ENCODE data around the gene LY9.

The LY9 gene, protein sequence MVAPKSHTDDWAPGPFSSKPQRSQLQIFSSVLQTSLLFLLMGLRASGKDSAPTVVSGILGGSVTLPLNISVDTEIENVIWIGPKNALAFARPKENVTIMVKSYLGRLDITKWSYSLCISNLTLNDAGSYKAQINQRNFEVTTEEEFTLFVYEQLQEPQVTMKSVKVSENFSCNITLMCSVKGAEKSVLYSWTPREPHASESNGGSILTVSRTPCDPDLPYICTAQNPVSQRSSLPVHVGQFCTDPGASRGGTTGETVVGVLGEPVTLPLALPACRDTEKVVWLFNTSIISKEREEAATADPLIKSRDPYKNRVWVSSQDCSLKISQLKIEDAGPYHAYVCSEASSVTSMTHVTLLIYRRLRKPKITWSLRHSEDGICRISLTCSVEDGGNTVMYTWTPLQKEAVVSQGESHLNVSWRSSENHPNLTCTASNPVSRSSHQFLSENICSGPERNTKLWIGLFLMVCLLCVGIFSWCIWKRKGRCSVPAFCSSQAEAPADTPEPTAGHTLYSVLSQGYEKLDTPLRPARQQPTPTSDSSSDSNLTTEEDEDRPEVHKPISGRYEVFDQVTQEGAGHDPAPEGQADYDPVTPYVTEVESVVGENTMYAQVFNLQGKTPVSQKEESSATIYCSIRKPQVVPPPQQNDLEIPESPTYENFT

DNA sequence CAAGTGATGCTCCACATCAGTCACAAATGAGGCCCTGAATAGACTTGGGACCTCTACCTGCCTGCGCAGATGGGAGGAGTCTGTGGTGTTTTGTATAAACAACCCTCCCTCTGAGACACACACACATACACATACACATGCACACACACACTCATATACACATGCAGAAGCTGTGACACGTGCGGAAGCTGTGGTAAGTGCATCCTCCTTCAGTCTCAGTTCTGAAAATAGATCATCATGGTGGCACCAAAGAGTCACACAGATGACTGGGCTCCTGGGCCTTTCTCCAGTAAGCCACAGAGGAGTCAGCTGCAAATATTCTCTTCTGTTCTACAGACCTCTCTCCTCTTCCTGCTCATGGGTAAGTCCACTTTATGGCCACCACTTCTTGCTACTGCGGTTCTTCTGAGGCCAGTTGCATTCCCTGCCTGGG, at the start of gene LY9:
TSS of gene LY9 (plus strand) at position 224 of the 433 bp plus-strand sequence. CDS start at position 238, 14 bp downstream.
- DNase-seq (ENCODE audit: low read depth in 3 of 3, low spot score in 1 of 3): peak; percentile 44 to 68 (median 62)

DNA sequence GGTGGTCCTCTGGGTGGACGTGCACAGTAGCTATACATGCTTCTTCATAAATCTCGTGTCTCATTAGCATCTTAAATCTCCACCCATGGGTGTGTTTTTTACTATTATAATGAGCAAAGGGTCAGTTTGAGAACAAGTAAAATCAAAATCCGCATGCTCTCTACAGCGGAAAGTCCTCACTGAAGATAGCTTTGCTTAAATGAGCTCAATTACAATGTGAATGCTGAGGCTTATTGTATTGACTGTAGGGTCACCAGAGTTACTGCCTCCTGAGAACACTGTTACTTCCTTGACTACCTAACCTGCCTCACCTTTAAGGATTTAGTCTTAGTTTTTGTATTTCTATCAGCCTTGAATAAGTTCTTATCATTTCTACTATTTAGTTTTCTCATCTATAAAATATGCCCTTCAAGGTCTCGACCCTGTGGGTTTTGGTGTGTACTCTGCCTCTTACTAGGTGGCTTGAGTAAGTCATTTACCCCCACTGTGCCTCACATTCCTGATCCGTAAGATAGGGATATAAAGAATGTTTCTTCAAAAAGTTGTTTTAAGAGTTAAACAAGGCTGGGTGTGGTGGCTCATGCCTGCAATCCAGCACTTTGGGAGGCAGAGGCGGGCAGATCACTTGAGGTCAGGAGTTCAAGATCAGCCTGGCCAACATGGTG, 49.0 kb upstream of the LY9 start:
- no peak for DNase-seq (ENCODE audit: low read depth in 3 of 3, low spot score in 1 of 3)

DNA sequence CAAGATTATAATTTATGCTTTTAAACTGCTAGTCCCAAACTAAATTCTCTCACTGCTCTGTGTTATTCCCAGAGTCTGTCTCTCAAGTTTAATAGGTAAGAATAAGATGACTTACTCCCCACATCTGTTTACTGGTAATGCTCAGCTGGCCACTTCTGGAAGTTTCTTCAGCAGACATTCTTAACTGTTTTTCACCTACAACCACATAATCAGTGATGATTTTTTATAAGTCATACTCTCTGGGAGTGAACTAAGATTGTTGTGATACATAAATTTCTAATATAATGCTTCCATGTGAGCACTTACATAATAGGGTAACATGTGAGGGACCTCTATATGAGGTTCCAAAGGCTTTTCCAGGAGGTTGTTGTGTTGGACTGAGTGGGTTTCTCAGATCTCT, 48.3 kb upstream of the LY9 start:
- DNase-seq (ENCODE audit: low read depth in 3 of 3, low spot score in 1 of 3): no peak

DNA sequence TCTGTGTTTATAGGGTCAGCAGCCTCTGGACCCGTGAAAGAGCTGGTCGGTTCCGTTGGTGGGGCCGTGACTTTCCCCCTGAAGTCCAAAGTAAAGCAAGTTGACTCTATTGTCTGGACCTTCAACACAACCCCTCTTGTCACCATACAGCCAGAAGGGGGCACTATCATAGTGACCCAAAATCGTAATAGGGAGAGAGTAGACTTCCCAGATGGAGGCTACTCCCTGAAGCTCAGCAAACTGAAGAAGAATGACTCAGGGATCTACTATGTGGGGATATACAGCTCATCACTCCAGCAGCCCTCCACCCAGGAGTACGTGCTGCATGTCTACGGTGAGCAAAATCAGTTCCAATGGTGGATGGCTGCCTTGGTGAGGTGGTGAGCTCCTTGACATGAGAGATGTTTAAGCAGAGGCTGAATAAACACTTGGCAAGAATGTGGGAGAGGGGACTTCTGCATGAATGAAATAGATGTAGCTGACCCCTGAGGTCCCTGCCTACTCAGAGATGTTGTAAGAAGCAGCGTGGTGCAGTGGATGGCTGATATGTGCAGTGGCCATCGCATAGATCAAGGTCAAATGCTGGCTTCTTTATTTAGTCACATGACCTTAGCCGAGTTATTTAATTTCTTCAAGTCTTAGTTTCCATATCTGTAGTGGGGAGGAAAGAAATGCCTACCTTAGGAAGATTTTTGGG, 47.6 kb upstream of the LY9 start:
- no peak for DNase-seq (ENCODE audit: low read depth in 3 of 3, low spot score in 1 of 3)

DNA sequence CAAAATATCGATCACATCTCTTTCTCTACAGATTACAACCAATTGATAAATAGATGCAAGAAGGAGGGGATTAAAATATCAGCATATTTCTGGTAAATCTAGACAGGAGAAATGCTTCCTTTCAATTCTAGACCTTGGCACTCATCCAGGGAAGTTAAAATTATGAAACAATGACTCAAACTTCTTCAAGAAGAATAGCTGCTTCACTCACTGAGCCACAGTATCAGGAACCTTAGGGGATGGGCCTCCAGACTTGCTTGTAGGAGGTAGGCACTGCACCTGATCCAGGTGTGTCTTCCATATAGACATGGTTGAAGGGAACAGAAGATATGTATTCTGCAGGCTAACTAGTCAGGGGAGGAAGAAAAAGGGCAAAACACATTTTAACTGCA, 47.1 kb upstream of the LY9 start:
- no peak for DNase-seq (ENCODE audit: low read depth in 3 of 3, low spot score in 1 of 3)

DNA sequence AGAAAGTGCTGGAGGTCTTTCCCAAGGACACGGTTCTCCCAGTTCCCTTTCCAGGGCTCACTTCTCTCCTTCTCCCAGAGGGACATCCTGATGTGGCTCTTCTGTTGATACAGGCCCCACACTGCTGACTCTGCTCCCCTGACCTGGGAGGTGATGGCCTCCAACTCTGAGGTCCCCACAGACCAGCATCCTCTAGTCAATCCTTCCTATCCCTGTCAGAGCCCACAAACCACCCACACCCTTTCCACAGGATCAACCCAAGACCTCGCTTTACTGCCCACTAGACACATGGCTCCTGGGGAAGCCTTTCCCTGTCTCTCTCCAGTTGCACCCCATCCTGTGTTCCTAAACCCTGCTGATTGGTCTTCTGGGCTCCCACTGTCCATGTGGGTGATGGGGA, 45.4 kb upstream of the LY9 start:
- no peak for DNase-seq (ENCODE audit: low read depth in 3 of 3, low spot score in 1 of 3)

DNA sequence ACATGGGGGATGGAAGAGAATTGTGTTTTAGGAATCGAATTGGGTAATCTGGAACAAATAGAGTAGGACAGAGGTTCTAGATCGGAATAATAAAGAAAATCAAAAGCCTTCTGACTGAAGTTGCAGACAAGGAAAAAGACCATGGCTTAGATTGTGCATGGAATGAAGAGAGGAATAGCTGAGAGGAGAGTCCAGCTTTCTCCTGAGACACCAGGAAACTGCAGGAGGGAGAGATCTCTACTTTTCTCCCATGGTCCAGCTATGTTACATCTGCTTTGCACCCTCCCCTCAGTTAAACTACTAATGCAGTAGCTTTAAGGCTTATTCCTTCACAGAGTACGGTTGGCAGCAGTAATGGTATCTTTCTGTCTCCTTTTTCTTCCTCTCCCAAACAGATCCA, 43.6 kb upstream of the LY9 start:
- DNase-seq (ENCODE audit: low read depth in 3 of 3, low spot score in 1 of 3): no peak

DNA sequence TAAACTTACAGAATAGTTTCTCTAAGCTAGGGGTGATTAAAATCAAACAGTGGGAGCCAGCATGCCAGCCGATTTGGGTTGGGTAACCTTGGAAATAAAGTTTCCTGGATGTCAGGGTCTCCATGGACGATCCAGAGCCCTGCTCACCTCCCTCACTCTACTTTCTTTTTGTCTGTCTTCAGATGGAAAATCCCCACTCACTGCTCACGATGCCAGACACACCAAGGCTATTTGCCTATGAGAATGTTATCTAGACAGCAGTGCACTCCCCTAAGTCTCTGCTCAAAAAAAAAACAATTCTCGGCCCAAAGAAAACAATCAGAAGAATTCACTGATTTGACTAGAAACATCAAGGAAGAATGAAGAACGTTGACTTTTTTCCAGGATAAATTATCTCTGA, 43.0 kb upstream of the LY9 start:
- DNase-seq (ENCODE audit: low read depth in 3 of 3, low spot score in 1 of 3): no peak

DNA sequence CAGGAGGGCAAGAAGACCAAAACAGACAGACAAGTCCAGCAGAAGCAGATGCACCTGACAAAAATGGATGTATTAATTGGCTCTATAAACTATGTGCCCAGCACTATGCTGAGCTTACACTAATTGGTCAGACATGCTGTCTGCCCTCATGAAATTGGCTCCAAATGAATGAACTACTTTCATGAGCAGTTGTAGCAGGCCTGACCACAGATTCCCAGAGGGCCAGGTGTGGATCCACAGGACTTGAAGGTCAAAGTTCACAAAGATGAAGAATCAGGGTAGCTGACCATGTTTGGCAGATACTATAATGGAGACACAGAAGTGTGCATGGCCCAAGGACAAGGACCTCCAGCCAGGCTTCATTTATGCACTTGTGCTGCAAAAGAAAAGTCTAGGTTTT, 42.4 kb upstream of the LY9 start:
- no peak for DNase-seq (ENCODE audit: low read depth in 3 of 3, low spot score in 1 of 3)

DNA sequence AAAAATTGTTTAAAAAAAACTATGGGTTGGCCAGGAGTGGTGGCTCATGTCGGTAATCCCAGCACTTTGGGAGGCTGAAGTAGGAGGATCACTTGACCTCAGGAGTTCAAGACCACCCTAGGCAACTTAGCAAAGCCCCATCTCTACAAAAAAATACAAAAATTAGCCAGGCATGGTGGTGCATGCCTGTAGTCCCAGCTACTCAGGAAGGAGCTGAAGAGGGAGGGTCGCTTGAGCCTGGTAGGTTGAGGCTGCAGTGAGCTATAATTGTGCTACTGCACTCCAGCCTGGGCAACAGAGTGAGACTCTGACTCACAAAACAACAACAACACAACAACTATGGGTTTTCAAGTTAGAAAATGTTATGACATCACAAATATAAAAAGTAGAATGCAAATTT, 40.5 kb upstream of the LY9 start:
- DNase-seq (ENCODE audit: low read depth in 3 of 3, low spot score in 1 of 3): no peak

DNA sequence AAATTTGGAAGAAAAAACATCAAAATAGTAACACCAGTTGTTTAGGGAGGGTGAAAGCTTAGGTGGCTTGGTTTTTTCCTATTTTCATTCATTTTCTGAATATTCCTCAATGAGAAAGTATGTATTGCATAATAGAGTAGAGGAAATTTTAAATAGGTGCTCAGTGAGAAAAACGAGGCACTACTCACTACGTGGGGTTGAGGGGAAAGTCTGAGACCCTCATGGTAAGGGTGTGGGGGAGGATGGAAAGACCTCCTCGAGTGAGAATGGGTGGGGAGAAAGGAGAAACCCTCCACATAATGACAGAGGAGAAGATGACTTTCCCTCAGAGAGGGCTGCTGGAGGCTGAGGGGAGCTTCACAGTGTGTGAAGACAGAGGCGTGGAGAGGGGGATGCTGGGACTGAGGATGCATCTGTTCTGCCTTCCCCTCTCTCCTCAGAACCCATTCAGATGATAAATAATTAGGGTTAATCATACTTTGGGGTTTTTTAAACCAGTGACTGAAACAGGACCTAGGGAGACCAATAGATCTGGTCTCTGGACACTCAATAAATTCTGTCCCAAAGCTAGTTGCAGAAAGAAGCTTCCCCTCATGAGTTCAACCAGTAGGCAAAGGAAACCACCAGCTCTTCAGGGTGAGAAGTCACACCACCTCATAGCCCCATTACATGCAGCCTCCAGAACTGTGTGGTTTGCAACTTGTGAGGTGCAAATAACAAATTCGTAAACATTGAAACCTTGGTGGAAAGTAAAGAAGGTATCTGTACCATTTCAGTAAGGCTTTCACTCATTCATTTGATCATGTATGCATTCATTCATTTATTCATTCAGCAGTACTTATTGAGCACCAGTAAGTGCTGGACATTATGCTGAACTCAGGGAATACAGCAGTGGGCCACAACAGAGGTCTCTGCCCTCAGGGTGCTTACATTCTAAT, 39.8 kb upstream of the LY9 start:
- no peak for DNase-seq (ENCODE audit: low read depth in 3 of 3, low spot score in 1 of 3)

DNA sequence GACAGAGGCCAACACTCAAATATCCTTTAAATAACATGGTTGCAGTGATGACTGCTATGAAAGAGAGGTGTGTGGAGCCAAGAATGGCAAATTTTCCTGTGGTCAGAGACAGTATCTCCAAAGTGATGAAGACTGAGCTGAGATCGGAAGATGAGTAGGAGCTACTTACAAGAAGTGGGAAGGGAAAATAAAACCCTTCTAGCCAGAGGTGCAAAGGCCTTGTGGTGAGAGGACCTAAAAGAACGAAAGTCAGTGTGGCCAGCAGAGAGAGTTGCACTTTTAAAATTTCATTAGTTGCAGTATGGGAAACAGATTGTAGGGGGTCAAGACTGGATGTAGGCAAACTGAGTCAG, 39.1 kb upstream of the LY9 start:
- no peak for DNase-seq (ENCODE audit: low read depth in 3 of 3, low spot score in 1 of 3)

DNA sequence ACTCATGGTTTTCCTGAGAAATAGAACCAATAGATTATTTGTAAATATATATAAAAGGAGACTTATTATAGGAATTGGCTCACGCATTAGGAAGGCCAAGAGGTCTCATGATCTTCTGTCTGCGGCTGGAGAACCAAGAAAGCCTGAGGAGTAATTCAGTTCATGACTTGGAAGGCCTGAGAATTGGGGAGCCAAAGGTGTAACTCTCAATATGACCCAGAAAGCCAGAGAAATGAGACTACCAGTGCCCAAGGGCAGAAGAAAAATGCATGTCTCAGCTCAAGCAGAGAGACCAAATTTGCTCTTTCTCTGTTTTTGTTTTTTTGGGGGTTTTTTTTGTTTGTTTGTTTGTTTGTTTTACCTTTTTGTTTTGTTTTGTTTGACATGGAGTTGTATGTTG, 37.5 kb upstream of the LY9 start:
- DNase-seq (ENCODE audit: low read depth in 3 of 3, low spot score in 1 of 3): no peak

DNA sequence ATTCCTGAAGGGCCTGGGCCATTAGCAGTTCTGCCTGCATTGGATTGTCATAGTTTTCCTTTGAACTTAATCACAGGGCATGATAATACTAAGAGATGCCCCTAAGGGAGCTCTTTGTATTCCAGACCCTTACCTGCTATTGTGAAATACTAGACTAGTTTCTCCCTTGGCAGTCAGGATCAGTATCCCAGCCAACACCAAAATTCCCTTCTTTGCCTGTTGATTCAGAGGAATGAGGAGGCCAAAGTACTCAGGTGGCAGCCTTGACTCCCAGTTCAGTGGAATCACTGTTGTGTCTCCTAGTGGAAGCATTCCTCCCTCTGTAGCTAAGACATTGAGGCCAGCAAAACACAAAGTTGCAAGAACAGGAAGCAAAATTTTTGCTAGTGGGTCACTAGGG, 36.2 kb upstream of the LY9 start:
- DNase-seq (ENCODE audit: low read depth in 3 of 3, low spot score in 1 of 3): no peak

DNA sequence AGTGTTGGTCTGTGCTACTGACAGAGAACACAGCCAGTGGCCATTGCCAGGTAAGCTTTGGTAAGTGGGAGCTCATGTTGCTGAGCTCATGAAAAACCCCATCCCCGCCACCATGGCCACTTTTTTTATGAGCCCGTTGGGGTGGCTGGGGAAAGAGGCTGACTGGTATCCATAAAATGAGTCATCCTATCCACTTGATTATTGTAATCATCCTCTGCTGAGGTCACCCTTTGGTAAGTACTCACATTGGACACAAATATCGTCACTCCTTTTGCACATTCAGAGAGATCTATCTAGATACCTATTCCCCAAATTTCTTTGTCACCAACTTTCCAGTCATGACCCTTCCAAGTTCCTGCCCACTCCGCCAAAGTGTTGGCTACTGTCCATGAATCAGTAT, 34.9 kb upstream of the LY9 start:
- no peak for DNase-seq (ENCODE audit: low read depth in 3 of 3, low spot score in 1 of 3)

DNA sequence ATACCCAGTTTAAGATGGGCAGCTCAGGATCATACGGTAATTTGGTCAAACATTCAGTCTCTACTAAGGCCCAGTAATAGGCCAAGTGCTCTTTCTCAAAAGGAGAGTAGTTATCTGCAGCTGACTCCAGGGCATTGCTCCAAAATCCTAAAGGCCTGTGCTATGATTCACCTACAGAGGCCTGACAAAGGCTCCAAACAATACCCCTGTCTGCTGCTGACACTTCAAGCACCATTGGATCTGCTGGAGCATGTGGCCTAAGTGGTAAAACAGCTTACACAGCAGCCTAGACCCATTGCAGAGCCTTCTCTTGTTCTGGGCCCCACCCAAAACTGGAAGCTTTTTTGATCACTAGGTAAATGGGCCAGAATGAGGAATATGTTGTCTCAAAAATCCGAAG, 34.1 kb upstream of the LY9 start:
- no peak for DNase-seq (ENCODE audit: low read depth in 3 of 3, low spot score in 1 of 3)

DNA sequence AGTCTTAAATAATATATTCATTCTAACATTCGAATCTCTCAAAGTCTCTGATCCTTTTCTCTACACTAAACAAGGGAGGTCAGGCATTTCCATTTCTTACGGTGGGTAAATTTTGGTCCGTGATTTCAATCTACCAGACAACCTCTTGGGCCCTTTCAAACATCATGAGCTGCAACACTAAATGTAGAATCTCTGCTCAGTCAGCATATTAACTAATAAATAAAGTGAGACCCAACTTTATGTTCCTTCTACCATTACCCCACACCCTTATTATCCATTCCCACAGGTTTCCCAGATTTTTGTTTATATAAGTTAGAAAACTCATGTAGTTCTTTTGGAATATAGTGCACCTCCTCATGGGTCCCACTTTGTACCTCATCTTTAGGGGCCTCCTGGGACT, 32.0 kb upstream of the LY9 start:
- no peak for DNase-seq (ENCODE audit: low read depth in 3 of 3, low spot score in 1 of 3)

DNA sequence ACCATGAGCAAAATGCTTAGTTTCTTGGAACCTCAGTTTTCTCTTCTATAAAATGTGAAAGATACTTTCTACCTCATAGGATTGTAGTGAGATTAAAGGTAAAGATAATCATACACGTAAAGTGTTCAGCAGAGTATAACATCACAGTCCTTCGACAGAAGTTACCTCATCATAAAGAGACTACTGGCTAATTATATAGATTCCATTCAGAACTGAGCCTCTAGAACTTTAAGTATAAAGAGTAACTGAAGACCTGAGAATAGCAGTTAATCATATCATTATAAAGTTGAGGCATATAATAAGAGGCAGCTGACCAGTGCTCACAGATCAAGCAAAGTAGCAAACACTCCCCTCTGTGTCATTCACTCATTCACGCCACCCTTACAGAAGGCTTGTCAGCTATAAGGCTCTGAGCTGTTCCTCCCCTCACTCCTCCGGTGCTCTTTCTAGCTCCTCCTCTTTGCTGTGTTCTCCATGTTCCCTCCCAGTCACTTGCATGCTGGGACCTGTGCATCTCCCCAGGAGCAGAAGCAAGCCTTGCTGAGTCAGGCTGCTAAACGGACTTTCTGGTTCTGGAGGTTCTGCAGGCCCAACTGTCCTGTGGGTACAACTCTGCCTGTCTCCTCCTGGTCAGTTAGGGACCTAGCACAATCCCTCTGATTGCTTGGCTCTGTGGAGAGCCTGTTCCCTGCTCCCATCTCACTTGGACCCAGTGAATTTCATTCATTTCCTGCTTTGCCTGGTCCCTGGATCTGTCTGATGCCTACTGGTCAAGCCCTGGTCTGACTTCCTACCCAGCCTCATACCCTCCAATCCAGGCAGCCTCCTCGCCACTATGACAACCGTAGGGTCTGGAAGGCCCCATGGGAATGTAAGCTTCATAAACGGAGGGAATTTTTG, 28.3 kb upstream of the LY9 start:
- peak in 2 of 3 donors; percentile 3 to 18 for DNase-seq (ENCODE audit: low read depth in 3 of 3, low spot score in 1 of 3)

DNA sequence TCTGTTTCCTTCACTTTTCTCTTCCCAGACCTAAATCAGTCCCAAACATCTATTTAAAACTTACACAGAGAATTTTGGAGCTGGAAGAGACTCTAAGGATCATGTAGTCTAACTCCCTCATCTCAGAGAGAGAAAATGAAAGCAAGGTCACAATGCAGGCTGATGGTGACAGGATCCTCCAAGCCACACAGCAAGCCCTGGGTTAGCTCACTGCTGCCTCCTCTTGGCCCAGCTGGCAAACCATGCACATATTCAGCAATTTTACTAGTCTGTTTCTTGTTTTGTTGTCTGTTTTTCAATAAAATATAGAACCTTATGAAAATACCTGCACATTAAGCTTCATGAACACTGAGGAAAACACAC, 27.7 kb upstream of the LY9 start:
- peak; percentile 63 to 71 (median 67) for DNase-seq (ENCODE audit: low read depth in 3 of 3, low spot score in 1 of 3)

DNA sequence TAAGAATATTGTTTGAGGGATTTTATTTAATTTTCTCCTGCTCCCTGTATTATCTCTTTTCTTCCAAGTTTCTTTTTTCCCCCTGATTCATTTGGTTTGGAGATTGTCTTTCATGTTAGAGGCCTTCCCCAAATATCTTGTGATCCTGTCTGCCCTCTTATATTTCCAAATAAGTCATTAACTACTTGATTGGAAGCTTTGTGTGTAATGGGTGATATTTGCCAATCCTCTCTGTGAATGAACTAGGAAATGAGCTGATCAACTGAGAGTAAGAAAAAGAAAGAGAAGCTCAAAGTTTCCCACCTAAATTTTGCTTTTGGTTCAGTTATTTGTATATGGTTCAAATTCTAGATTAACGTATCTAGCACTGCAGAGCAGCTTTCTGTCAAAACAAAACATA, 23.6 kb upstream of the LY9 start:
- DNase-seq (ENCODE audit: low read depth in 3 of 3, low spot score in 1 of 3): no peak

All from stimulated activated CD4-positive, alpha-beta T cell treated with anti-CD3 and anti-CD28 coated beads, TNF-alpha, amount 100 ng/mL, for 1 hour (primary cell).